H9 (cell line): ENCODE results near the gene PKMYT1. TPM values are rescaled to one million over a fixed set of nuclear protein-coding genes. Genes with fewer than 3 reads are reported as not detected.

Experiments
- DNase-seq: peaks from one replicate; pipeline ENCODE4 v3.0.0-alpha.2; 2017
- H2AFZ ChIP-seq: one replicate; pipeline ENCODE4 v1.6.1; 2013; ENCODE audit warnings: mild to moderate bottlenecking, low read length, control low read depth, moderate library complexity
- H2AK5ac ChIP-seq: 2 replicates; pipeline ENCODE4 v1.6.1; 2013; ENCODE audit warnings: low read length, control low read depth, mixed read lengths; ENCODE audit not compliant: insufficient read length
- H2BK120ac ChIP-seq: one replicate; pipeline ENCODE4 v1.6.1; 2013; ENCODE audit warnings: low read depth, mild to moderate bottlenecking, low read length, control low read depth, inconsistent platforms; ENCODE audit not compliant: poor library complexity, severe bottlenecking
- H2BK12ac ChIP-seq: 2 replicates; pipeline ENCODE4 v1.6.1; 2013; ENCODE audit warnings: low read length, control low read depth, mixed read lengths, low read depth; ENCODE audit not compliant: insufficient read length
- H2BK15ac ChIP-seq: 2 replicates; pipeline ENCODE4 v1.6.1; 2013; ENCODE audit warnings: low read depth, low read length, control low read depth
- H2BK20ac ChIP-seq: one replicate; pipeline ENCODE4 v1.6.1; 2013; ENCODE audit warnings: low read depth, mild to moderate bottlenecking, low read length, control low read depth, inconsistent platforms; ENCODE audit not compliant: poor library complexity, severe bottlenecking
- H2BK5ac ChIP-seq: 2 replicates; pipeline ENCODE4 v1.6.1; 2013; ENCODE audit warnings: low read length, control low read depth, mixed read lengths; ENCODE audit not compliant: insufficient read length
- H3K14ac ChIP-seq: 2 replicates; pipeline ENCODE4 v1.6.1; 2013; ENCODE audit warnings: low read length, control low read depth; ENCODE audit not compliant: insufficient read depth
- H3K18ac ChIP-seq: 2 replicates; pipeline ENCODE4 v1.6.1; 2013; ENCODE audit warnings: low read depth, mild to moderate bottlenecking, mixed read lengths, low read length, control low read depth; ENCODE audit not compliant: insufficient read length
- H3K23ac ChIP-seq: 2 replicates; pipeline ENCODE4 v1.6.1; 2013; ENCODE audit warnings: low read length, control low read depth, mixed read lengths, low read depth; ENCODE audit not compliant: insufficient read length
- H3K23me2 ChIP-seq: 2 replicates; pipeline ENCODE4 v1.6.1; 2013; ENCODE audit warnings: low read depth, mild to moderate bottlenecking, mixed read lengths, low read length, control low read depth; ENCODE audit not compliant: insufficient read length, poor library complexity, severe bottlenecking
- H3K27ac ChIP-seq: 2 replicates; pipeline ENCODE4 v1.5.1; 2013; ENCODE audit warnings: low read length, control low read depth, mixed read lengths, low read depth; ENCODE audit not compliant: insufficient read length
- H3K27me3 ChIP-seq: 2 replicates; pipeline ENCODE4 v1.6.1; 2013; ENCODE audit warnings: low read length, control low read depth, inconsistent platforms; ENCODE audit not compliant: insufficient read depth
- H3K4ac ChIP-seq: 2 replicates; pipeline ENCODE4 v1.6.1; 2013; ENCODE audit warnings: low read depth, mild to moderate bottlenecking, control low read depth, inconsistent platforms, low read length, moderate library complexity
- H3K4me1 ChIP-seq: 2 replicates; pipeline ENCODE4 v1.6.1; 2013; ENCODE audit warnings: low read length, control low read depth, inconsistent platforms; ENCODE audit not compliant: insufficient read depth
- H3K4me2 ChIP-seq: 2 replicates; pipeline ENCODE4 v1.6.1; 2013; ENCODE audit warnings: low read length, control low read depth, mixed read lengths; ENCODE audit not compliant: insufficient read length, insufficient read depth
- H3K56ac ChIP-seq: 2 replicates; pipeline ENCODE4 v1.6.1; 2013; ENCODE audit warnings: low read depth, mild to moderate bottlenecking, mixed read lengths, low read length, control low read depth; ENCODE audit not compliant: insufficient read length
- H3K79me1 ChIP-seq: 2 replicates; pipeline ENCODE4 v1.6.1; 2013; ENCODE audit warnings: low read depth, mild to moderate bottlenecking, moderate library complexity, low read length, control low read depth, inconsistent platforms; ENCODE audit not compliant: insufficient read depth, poor library complexity, severe bottlenecking
- H3K79me2 ChIP-seq: 2 replicates; pipeline ENCODE4 v1.6.1; 2013; ENCODE audit warnings: low read length, control low read depth, inconsistent platforms; ENCODE audit not compliant: insufficient read depth
- H3K9ac ChIP-seq: 2 replicates; pipeline ENCODE4 v1.6.1; 2013; ENCODE audit warnings: low read length, control low read depth, mixed read lengths; ENCODE audit not compliant: insufficient read length; ENCODE audit errors: extremely low read depth
- H3K9me3 ChIP-seq: one replicate; pipeline ENCODE4 v1.6.1; 2013; ENCODE audit warnings: low read depth, low read length, inconsistent platforms; ENCODE audit not compliant: control insufficient read depth
- H3T11ph ChIP-seq: one replicate; pipeline ENCODE4 v1.6.1; 2013; ENCODE audit warnings: mild to moderate bottlenecking, low read length, control low read depth, inconsistent platforms
- H4K20me1 ChIP-seq: one replicate; pipeline ENCODE4 v1.6.1; 2013; ENCODE audit not compliant: control insufficient read depth, insufficient read length, insufficient read depth
- H4K5ac ChIP-seq: 2 replicates; pipeline ENCODE4 v1.6.1; 2013; ENCODE audit warnings: low read depth, mild to moderate bottlenecking, mixed read lengths, low read length, control low read depth; ENCODE audit not compliant: insufficient read length
- H4K8ac ChIP-seq: replicated peaks from 2 replicates; pipeline ENCODE4 v1.6.1; 2013; ENCODE audit warnings: low read length, control low read depth, mixed read lengths, low read depth; ENCODE audit not compliant: insufficient read length
- H4K91ac ChIP-seq: 2 replicates; pipeline ENCODE4 v1.6.1; 2013; ENCODE audit warnings: low read depth, mild to moderate bottlenecking, moderate library complexity, mixed read lengths, low read length, control low read depth; ENCODE audit not compliant: insufficient read length
- H3K27ac Mint-ChIP-seq, 3 experiments: 2 replicates in 2 of 3; 3 replicates in 1 of 3; pipeline ENCODE4 v1.8.0; 2020 to 2021; ENCODE audit warnings: mixed read lengths in 3 of 3, mild to moderate bottlenecking in 1 of 3, moderate library complexity in 1 of 3
- H3K27me3 Mint-ChIP-seq: 2 replicates; pipeline ENCODE4 v1.8.0; 2021; ENCODE audit warnings: low read depth, mild to moderate bottlenecking, moderate library complexity, mixed read lengths
- H3K36me3 Mint-ChIP-seq, 3 experiments: 2 replicates in 2 of 3; 3 replicates in 1 of 3; pipeline ENCODE4 v1.8.0; 2020 to 2021; ENCODE audit warnings: low read depth in 3 of 3, mixed read lengths in 3 of 3; ENCODE audit not compliant: insufficient read depth in 1 of 3
- H3K4me1 Mint-ChIP-seq, 2 experiments: 2 replicates each; pipeline ENCODE4 v1.8.0; 2020; ENCODE audit warnings: mixed read lengths in 2 of 2
- H3K4me3 Mint-ChIP-seq, 2 experiments: 2 replicates in 1 of 2; 3 replicates in 1 of 2; pipeline ENCODE4 v1.8.0; 2020 to 2021; ENCODE audit warnings: mild to moderate bottlenecking in 2 of 2, mixed read lengths in 2 of 2, moderate library complexity in 1 of 2
- H3K9me3 Mint-ChIP-seq, 2 experiments: 2 replicates in 1 of 2; 3 replicates in 1 of 2; pipeline ENCODE4 v1.8.0; 2020; ENCODE audit warnings: mild to moderate bottlenecking in 2 of 2, mixed read lengths in 2 of 2, moderate library complexity in 1 of 2
- WGBS: extraction: QIAGEN DNeasy Blood & Tissue Kit; methylation state at CpG from one replicate; pipeline ENCODE4 v1.1.7; 2013; ENCODE audit warnings: missing lambda C conversion rate, low lambda C conversion rate, mixed read lengths; ENCODE audit not compliant: insufficient read length; ENCODE audit errors: extremely low coverage; 5-methylcytosine and 5-hydroxymethylcytosine counted together
- total RNA-seq: library from RNA; stranded (reverse); gene quantifications from 2 replicates; pipeline ENCODE4 v1.2.1, GENCODE V29; 2021
- TF ChIP-seq, protein P1 (sequence below): fragments of 200-600 bp; sonication (generic); conservative IDR thresholded peaks from 3 replicates; pipeline ENCODE4 v1.8.0; 2021; ENCODE audit warnings: antibody characterized with exemption, mild to moderate bottlenecking

PKMYT1 gene
- total RNA-seq, 1 experiment from 2014 or later, result 114 TPM

DNA sequence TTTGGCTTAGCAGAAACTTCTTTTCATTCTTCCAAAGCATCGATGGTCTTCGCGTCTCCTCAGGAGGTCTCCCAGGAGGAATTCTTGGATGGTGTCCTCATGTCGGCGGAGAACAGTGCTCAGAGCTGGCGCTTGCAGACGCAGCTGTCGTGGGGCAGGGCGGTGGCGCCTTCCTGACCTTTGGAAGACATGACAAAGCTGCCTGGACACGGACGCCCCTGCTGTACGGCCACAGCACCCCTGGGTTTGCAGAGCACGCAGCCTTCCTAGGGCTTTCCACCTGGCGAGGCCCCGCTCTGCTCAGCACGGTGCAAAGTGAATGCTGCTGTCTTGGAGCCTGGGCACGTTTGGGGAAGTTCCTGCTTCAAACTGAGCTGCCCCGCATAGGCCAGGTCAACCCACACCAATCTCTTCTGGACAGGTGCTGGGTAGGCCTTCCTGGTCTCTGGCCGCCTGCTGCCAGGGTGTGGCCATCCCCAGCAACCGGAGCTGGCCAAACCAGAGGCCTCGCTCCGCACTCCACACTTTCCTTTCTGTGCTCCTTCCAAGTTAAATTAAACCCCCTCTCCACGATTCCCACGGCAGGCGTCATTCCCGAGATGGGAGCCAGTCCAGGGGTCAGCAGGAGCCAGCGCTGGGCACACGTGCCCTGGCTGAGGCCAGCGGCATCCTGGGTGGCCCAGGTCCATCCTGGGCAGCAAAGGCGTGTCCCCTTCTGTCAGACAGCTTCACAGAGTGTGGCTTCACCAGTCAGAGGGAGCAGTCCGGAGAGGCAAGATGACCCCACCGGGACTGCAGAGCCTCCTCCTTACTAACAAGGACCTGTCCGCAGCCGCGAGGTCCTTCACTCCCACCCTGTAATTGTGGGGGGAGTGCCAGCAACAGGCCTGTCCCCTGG, 31.2 kb downstream of the PKMYT1 start:
- H3K14ac ChIP-seq, result no peak overlapping the region
- no peak overlapping the region for H2BK15ac ChIP-seq
- H3K4me2 ChIP-seq, result no peak overlapping the region
- no peak overlapping the region for H4K8ac ChIP-seq
- no peak overlapping the region for H2AFZ ChIP-seq
- WGBS, result no CpG with 5 or more reads among the region's 36 CpGs
- Mint-ChIP-seq H3K27me3 (peaks cover 2% of the 10 kb centered on the region; the same call in 1 of the 2 replicates), H3K27ac (peak overlapping the region in 1 of 3 experiments; percentile 20; a peak in 1 of 7 replicates), H3K9me3 (no peaks in the 10 kb centered on the region; a peak in 1 of 5 replicates), H3K4me3 (no peak overlapping the region), H3K36me3 (peaks cover 0 to 12% (median 5%) of the 10 kb centered on the region in 3 experiments; a peak in 4 of 7 replicates), H3K4me1 (peaks cover 2% of the 10 kb centered on the region in 2 experiments)
- no peak overlapping the region for H3T11ph ChIP-seq
- H4K5ac ChIP-seq, result no peak overlapping the region
- H3K23me2 ChIP-seq, result no peaks in the 10 kb centered on the region
- no peak overlapping the region for H2BK20ac ChIP-seq
- H3K79me1 ChIP-seq, result no peaks in the 10 kb centered on the region
- H3K9ac ChIP-seq, result no peak overlapping the region
- H3K9me3 ChIP-seq, result no peaks in the 10 kb centered on the region
- H2BK120ac ChIP-seq, result no peak overlapping the region
- no peak overlapping the region for H2BK5ac ChIP-seq
- H3K23ac ChIP-seq, result no peak overlapping the region
- H3K4me1 ChIP-seq, result no peaks in the 10 kb centered on the region
- TF ChIP-seq, protein P1, sequence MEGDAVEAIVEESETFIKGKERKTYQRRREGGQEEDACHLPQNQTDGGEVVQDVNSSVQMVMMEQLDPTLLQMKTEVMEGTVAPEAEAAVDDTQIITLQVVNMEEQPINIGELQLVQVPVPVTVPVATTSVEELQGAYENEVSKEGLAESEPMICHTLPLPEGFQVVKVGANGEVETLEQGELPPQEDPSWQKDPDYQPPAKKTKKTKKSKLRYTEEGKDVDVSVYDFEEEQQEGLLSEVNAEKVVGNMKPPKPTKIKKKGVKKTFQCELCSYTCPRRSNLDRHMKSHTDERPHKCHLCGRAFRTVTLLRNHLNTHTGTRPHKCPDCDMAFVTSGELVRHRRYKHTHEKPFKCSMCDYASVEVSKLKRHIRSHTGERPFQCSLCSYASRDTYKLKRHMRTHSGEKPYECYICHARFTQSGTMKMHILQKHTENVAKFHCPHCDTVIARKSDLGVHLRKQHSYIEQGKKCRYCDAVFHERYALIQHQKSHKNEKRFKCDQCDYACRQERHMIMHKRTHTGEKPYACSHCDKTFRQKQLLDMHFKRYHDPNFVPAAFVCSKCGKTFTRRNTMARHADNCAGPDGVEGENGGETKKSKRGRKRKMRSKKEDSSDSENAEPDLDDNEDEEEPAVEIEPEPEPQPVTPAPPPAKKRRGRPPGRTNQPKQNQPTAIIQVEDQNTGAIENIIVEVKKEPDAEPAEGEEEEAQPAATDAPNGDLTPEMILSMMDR, result no peak
- no peak overlapping the region for H3K4ac ChIP-seq
- no peak overlapping the region for H3K56ac ChIP-seq
- H3K79me2 ChIP-seq, result no peaks in the 10 kb centered on the region
- H3K18ac ChIP-seq, result no peak overlapping the region
- H4K91ac ChIP-seq, result no peak overlapping the region
- H2AK5ac ChIP-seq, result no peak overlapping the region
- H3K27ac ChIP-seq, result no peak overlapping the region
- no peak overlapping the region for H2BK12ac ChIP-seq
- H4K20me1 ChIP-seq, result no peaks in the 10 kb centered on the region
- no peaks in the 10 kb centered on the region for H3K27me3 ChIP-seq
- no peak for DNase-seq
